Mesodermal cell (in vitro differentiated cells): ENCODE measurements around the gene VCL.
"Not testable (repeated sequence)": the region's sequence is repeated elsewhere in the genome, so short reads cannot be mapped to it uniquely, and the experiment has no call there.

Source experiments
- H3K27ac ChIP-seq: 2 replicates; pipeline ENCODE4 v1.7.0; 2013; ENCODE audit warnings: mild to moderate bottlenecking, low read depth, low read length, moderate library complexity; ENCODE audit not compliant: severe bottlenecking
- H3K36me3 ChIP-seq: 2 replicates; pipeline ENCODE4 v1.7.1; 2013; ENCODE audit warnings: mild to moderate bottlenecking, low read length, moderate library complexity; ENCODE audit not compliant: control insufficient read depth, insufficient read depth
- H3K4me1 ChIP-seq: one replicate; pipeline ENCODE4 v1.7.1; 2013; ENCODE audit warnings: mild to moderate bottlenecking, low read length; ENCODE audit not compliant: insufficient read depth, control insufficient read depth, poor library complexity, severe bottlenecking
- H3K4me3 ChIP-seq: 2 replicates; pipeline ENCODE4 v1.7.0; 2013; ENCODE audit warnings: low read length, control low read depth, mild to moderate bottlenecking; ENCODE audit not compliant: insufficient read depth, poor library complexity, severe bottlenecking; ENCODE audit errors: extremely low read depth
- H3K9me3 ChIP-seq: 2 replicates; pipeline ENCODE4 v1.7.1; 2013; ENCODE audit warnings: mild to moderate bottlenecking, low read length, moderate library complexity; ENCODE audit not compliant: control insufficient read depth
- WGBS, 2 experiments: methylation state at CpG; one replicate each; pipeline ENCODE4 v1.1.5; 2013; ENCODE audit warnings: missing lambda C conversion rate in 2 of 2; ENCODE audit not compliant: insufficient coverage in 2 of 2; 5-methylcytosine and 5-hydroxymethylcytosine counted together

VCL gene

DNA sequence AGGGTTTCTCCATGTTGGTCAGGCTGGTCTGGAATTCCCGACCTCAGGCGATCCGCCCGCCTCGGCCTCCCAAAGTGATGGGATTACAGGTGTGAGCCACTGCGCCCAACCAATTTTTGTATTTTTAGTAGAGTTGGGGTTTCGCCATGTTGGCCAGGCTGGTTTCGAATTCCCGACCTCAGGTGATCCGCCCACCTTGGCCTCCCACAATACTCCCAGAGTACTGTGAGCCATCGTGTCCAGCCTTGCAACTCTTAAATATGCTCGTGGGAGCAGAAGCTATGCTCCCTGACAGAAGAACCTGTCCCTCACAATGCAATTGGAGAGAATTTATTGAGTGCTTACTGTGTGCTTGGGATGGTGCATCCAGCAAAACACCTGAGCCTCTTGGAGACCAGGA, 34.4 kb upstream of the VCL start:
- H3K4me1 ChIP-seq, result peaks cover 33% of the 10 kb centered on the region
- 89 to 100% methylated on average over 3 of the region's 12 CpGs for WGBS, 2 experiments
- H3K4me3 ChIP-seq, H3K36me3 ChIP-seq, H3K27ac ChIP-seq, H3K9me3 ChIP-seq: not testable (repeated sequence)

DNA sequence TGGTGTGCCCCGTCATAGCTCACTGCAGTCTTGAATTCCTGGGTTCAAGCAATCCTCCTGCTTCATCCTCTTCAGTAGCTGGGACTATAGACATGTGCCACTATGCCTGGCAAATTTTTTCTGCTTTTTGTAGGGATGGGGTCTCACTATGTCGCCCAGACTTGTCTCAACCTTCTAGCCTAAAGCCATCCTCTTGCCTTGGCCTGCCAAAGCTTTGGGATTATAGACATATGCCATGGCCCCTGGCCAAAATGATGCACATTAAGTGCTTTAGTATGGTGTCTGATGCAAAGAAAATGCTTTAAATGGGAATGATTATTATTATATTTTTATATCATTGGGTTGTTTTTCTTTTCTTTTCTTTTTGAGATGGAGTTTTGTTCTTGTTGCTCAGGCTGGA, 33.2 kb upstream of the VCL start:
- WGBS, 2 experiments, result 82 to 100% methylated on average over 1 to 2 of the region's 2 CpGs
- Histone ChIP-seq H3K4me3 (no peak overlapping the region), H3K9me3 (no peaks in the 10 kb centered on the region), H3K27ac (peak overlapping the region; percentile 96), H3K4me1 (peaks cover 40% of the 10 kb centered on the region), H3K36me3 (no peaks in the 10 kb centered on the region)

DNA sequence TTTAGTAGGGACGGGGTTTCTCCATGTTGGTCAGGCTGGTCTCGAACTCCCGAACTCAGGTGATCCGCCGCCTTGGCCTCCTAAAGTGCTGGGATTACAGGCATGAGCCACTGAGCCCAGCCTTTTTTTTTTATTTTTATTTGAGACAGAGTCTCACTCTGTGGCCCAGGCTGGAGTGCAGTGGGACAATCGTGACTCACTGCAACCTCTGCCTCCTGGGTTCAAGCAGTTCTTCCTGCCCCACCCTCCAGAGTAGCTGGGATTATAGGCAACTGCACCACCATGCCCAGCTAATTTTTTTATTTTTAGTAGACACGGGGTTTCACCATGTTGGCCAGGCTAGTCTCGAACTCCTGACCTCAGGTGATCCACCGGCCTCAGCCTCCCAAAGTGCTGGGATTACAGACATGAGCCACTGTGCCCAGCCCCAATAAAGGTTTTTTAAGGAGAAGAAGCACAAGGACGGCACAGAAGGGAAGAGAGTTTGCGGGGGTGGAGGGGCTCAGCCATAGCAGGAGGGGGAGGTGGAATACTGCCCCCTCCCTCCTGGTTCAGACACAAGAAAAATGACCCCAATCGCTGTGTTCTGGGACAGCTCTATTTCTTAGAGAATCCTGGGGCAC, 32.5 kb upstream of the VCL start:
- not testable (repeated sequence) for H3K4me3 ChIP-seq, H3K9me3 ChIP-seq, H3K36me3 ChIP-seq
- peak overlapping the region; percentile 96 for H3K27ac ChIP-seq
- 67 to 84% methylated on average over 9 to 11 of the region's 12 CpGs for WGBS, 2 experiments
- peaks cover 40% of the 10 kb centered on the region for H3K4me1 ChIP-seq

DNA sequence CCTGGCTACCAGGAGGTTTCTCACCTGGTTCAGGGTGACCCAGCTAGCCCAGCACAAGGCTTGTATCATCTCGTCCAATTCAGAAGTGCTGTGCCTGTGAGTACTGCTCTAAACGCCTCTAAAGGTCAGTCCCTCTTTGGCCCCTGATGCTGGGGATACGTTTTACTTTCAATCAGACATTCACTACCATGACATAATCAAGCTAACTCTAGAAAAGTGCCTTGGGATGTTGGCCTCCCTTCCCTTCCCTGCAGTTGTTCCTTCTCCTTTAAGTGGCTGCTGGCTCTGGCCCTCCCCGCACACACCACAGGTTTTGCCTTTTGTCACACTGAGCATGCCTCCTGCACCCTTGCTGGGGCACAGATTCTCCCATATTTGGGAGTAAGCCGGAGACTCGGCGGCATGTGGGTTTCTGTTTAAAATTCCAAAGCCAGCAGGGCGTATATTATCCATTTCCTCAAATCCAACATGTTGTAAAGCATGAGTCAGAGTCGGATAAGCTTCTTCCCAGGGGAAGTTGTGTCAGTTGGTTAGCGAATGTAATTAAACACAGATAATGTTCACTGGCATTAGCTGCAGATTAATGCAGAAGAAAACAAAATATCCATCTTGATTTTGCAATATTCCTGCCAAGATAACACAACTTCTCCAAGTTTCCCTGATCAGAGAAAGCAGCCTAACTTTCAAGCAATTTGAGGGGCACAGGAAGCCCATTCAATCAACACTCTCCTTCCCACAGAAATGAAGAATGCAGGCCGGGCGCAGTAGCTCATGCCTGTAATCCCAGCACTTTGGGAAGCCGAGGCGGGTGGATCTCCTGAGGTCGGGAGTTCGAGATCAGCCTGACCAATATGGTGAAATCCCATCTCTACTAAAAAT, 31.8 kb upstream of the VCL start:
- peaks cover 40% of the 10 kb centered on the region for H3K4me1 ChIP-seq
- WGBS, 2 experiments, result 0 to 1% methylated on average over 4 to 12 of the region's 16 CpGs
- H3K36me3 ChIP-seq, result no peaks in the 10 kb centered on the region
- peak overlapping the region; percentile 96 for H3K27ac ChIP-seq
- H3K4me3 ChIP-seq, result no peak overlapping the region
- no peaks in the 10 kb centered on the region for H3K9me3 ChIP-seq

DNA sequence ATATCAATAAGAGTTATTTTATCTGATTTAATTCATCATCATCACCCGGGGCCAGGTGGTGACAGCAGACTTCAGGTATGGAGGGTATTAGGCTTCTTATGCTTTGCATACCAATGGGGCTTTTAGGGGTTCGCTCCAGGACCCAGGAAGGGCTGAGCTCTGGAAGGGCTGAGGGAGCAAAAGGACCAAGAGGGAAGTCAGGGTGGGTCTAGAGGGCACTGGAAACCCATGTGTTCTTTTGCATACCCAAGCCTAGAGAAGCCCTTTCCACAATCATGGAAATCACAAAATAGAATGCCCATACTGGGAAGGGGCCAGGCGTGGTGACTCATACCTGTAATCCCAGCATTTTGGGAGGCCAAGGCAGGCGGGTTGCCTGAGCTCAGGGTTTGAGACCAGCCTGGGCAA, 30.9 kb upstream of the VCL start:
- Histone ChIP-seq H3K9me3 (no peaks in the 10 kb centered on the region), H3K27ac (peak overlapping the region; percentile 96), H3K4me3 (no peak overlapping the region), H3K36me3 (no peaks in the 10 kb centered on the region), H3K4me1 (peaks cover 40% of the 10 kb centered on the region)
- WGBS, 2 experiments, result 75 to 79% methylated on average over 1 to 3 of the region's 4 CpGs

DNA sequence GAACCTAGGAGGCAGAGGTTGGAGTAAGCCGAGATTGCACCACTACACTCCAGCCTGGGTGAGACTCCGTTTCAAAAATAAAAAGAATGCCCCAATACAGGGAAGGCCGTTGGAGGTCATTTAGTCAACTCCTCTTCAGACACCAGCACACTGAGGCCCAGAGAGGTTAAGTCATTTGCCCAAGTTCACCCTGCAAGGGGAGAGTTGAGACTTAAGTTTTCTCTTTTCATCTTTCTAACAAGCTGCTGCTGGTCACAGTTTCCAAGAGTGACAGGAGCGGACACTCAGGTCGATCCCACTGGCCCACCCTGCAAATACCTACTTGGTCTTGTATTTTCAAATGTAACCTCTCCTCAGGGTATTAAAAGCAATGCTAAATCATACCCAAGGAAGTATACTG, 30.4 kb upstream of the VCL start:
- Histone ChIP-seq H3K9me3 (no peaks in the 10 kb centered on the region), H3K4me1 (peaks cover 40% of the 10 kb centered on the region), H3K27ac (peak overlapping the region; percentile 83), H3K4me3 (no peak overlapping the region), H3K36me3 (no peaks in the 10 kb centered on the region)
- WGBS, 2 experiments, result 38 to 50% methylated on average over 3 of the region's 5 CpGs

DNA sequence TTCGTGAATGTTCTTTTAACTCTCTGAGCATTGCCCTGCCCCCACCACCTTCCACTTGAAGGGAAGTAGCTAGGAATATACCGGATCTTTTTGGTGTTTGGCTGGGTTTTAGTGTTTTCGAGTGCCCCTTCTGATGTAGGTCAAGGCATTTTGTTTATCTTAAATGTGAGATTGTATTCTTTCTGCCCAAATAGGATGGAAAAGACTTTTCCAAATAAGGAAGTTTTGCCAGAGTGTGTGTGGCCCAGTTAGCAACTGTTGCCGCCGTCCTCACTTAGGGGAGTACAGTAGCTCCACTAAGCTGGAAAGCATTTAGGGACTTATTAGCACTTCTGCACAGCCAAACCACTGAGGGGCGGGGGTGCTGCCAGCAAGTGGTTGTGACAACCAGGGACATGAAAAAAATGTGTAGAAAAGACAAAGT, 29.8 kb upstream of the VCL start:
- no peak overlapping the region for H3K4me3 ChIP-seq
- peak overlapping the region; percentile 83 for H3K27ac ChIP-seq
- no peaks in the 10 kb centered on the region for H3K9me3 ChIP-seq
- H3K4me1 ChIP-seq, result peaks cover 40% of the 10 kb centered on the region
- 10 to 30% methylated on average over 2 of the region's 6 CpGs for WGBS, 2 experiments
- H3K36me3 ChIP-seq, result no peaks in the 10 kb centered on the region

DNA sequence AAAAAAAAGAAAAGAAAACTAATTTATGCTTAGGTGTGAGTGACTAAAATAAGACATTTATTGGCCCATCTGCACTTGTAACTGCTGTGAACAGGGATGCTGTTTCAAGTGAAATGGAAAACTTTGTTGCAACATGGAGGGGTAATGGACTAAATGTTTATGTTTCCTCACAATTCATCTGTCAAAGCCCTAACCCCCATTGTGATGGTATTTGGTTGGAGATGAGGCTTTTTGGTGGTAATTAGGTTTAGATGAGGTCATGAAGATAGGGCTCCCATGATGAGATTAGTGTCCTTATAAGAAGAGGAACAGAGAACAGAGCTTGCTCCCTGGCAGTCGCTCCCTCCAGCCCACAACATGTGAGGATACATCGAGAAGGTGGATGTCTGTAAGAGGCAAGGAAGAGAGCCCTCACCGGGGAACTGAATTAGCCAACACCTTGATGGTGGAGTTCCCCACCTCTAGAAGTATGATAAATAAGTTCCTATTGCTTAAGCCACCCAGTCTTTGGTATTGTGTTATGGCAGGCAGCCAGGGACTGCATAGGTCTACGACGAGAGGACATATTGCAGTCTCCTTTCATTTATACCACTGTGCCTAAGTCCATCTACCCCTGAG, 28.6 kb upstream of the VCL start:
- no peaks in the 10 kb centered on the region for H3K9me3 ChIP-seq
- WGBS, 2 experiments, result 83 to 85% methylated on average over 2 to 4 of the region's 5 CpGs
- no peaks in the 10 kb centered on the region for H3K36me3 ChIP-seq
- H3K27ac ChIP-seq, result no peak overlapping the region
- H3K4me3 ChIP-seq, result no peak overlapping the region
- peaks cover 40% of the 10 kb centered on the region for H3K4me1 ChIP-seq

DNA sequence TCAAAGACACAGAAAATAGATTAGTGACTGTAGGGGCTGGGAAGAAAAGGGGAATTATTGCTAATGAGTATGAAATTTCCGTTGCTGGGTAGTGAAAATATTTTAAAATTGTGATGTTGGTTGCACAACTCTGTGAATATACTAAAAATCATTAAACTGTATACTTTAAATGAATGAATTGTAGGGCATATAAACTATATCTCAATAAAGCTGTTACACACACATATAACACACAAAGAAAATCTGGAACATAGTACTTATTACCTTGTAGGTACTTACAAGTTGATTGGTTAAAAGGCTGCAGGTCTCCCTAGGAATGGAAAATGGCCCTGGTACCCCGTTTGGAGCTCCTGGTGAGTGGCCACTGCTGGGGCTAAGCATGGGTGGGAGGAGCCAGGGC, 27.1 kb upstream of the VCL start:
- WGBS, 2 experiments, result 67% methylated on average over 1 of the region's 2 CpGs; no CpG with 5 or more reads in 1 of the 2 experiments

DNA sequence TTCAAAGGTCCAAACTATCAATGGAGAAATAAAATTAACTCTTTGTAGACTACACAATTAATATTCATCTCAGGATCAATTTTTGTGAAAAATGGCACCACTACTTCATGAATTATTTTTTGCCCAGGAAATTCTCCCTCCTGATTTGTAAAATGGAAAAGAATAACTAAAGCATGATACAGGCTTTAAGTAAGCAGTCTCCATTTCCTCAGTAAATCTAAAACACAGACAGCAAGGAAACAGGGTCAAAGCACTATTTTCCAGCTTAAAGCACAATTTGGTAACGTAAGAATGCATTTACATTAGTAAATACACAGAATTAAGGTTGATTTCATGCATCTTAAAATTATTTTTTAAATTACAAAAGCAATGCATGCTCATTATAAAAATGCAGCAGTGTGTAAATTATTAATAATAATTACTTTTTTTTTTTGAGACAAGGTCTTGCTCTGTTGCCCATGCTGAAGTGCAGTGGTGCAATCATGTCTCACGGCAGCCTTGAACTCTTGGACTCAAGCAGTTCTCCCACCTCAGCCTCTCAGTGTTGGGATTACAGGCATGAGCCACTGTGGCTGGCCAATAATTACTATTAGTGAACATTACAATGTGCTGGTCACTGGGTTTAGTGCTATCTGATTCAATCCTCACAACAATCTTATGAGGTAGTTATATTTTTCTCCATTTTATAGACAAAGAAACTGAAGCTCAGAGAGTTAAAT, 26.1 kb upstream of the VCL start:
- Histone ChIP-seq H3K27ac (no peak overlapping the region), H3K36me3 (no peaks in the 10 kb centered on the region), H3K4me3 (no peak overlapping the region), H3K4me1 (peaks cover 24% of the 10 kb centered on the region), H3K9me3 (no peaks in the 10 kb centered on the region)
- WGBS, 2 experiments, result 100% methylated on average over 1 of the region's 2 CpGs

More for the DNA sequence above, 27.1 kb upstream of the VCL start:
- Histone ChIP-seq H3K4me3 (no peak overlapping the region), H3K27ac (no peak overlapping the region), H3K36me3 (no peaks in the 10 kb centered on the region), H3K4me1 (peaks cover 27% of the 10 kb centered on the region), H3K9me3 (no peaks in the 10 kb centered on the region)
